ENCODE data around the gene DIP2A.
"Not testable (repeated sequence)": the region's sequence is repeated elsewhere in the genome, so short reads cannot be mapped to it uniquely, and the experiment has no call there.

DIP2A gene

DNA sequence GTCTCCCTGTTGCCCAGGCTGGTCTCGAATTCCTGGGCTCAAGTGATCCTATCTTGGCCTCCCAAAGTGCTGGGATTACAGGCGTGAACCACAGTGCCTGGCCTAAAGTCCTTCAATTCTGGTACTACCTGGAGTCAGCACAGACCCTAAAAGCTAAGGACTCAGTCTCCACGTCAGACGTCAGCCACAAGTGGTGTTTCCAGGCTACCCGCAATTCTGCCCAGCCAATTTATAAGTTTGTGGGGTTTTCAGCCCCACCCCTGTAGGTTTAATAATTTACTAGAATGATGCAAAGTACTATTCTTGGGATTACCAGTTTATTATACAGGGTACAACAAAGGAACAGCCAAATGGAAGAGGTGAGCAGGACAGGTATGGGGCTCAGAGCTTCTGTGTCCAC, 10.6 kb upstream of the DIP2A start:
- in situ Hi-C loops (cut with MboI; ENCODE audit: low sequenced_read_pairs), result no loop called here

DNA sequence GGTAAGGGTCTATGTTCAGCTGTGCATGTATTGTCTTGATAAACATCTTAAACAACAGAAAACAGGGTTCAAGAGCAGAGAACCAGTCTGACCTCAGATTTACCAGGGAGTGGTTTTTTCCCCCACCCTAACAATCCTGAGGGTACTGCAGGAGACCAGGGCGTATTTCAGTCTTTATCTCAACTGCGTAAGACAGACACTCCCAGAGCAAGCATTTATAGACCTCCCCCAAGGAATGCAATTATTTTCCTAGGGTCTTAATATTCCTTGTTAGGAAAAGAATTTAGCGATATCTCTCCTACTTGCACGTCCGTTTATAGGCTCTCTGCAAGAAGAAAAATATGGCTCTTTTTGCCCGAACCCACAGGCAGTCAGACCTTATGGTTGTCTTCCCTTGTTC, 9.8 kb upstream of the DIP2A start:
- in situ Hi-C loops (cut with MboI; ENCODE audit: low sequenced_read_pairs), result not testable (repeated sequence)

- in situ Hi-C loops (cut with MboI; ENCODE audit: low sequenced_read_pairs), result no loop called here
Measured at GRCh38 chr21:46452710-46453109, 6.0 kb upstream of the DIP2A start.

DNA sequence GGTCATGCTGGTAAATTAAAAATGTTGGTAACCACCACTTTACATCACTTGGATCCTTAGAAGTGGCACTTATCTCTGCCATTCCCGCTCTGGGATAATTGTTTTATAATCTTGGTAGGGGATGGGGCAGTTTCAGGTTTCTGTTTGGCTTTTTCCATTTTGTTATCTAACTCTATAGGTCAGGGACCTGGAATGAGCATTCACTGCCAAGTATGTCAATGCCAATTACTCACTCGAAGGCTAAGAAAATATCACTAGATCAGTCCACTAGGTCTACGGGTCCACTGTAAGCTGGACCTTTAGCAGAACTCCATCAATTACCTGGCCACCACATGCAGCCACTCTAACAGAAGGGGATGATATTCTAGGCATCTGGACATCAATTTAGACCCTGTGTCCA, 4.5 kb upstream of the DIP2A start:
- in situ Hi-C loops (cut with MboI; ENCODE audit: low sequenced_read_pairs), result no loop called here

DNA sequence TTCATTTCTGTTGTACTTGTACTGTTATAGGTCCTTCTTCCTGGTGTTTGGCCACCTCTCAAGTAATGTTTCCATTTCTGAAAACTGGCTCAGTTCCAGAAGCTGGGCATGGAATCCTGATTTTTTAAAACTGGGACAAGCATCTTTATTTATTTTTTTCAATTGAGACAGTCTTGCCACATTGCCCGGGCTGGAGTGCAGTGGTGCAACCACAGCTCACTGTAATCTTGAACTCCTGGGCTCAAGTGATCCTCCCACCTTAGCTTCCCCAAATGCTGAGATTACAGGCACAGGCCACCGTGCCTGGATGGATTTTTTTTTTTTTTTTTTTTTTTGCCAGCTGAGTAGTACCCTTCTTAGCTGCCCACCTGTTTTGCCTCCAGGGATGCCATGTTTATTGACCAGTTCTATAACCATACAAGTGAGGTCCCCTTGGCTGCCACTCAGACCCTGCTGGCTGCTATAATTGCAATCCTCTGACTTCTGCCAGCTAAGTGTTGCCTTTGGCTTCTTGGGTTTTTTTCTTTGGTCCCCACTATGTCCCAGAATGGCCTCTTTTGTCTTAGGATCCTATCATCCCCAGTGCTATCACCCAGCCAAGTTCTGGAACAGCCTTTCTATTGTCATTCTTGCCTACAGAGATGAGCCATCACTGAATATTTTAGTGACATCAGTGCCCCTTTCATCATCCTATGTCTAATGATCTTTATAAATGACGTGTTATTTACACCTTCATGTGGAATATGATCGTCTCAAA, 3.9 kb upstream of the DIP2A start:
- in situ Hi-C loops (cut with MboI; ENCODE audit: low sequenced_read_pairs), result no loop called here

- in situ Hi-C loops (cut with MboI; ENCODE audit: low sequenced_read_pairs), result no loop called here
Measured at GRCh38 chr21:46455575-46456385, 2.9 kb upstream of the DIP2A start.

DNA sequence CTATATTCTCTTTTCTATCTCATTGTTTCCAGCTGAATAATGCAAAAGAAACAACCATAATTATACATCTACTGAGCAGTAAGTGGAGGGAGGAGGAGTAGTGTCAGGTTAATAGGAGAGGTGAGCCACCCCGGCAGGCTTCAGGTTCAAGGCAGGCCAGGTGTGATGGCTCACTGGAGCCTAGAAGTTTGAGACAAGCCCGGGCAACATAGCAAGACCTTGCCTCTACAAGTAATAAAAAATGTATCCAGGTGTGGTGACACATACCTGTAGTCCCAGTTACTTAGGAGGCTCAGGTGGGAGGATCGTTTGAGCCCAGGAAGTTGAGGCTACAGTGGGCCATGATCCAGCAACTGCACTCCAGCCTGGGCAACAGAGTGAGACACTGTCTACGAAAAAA, 1.9 kb upstream of the DIP2A start:
- in situ Hi-C loops (cut with MboI; ENCODE audit: low sequenced_read_pairs), result no loop called here

GRCh38 chr21:46457801-46458314, 833 bp upstream of the DIP2A start:
- in situ Hi-C loops (cut with MboI; ENCODE audit: low sequenced_read_pairs), result no loop called here

- in situ Hi-C loops (cut with MboI; ENCODE audit: low sequenced_read_pairs), result no loop called here
Measured at GRCh38 chr21:46459024-46459355, 299 bp downstream of the DIP2A start.

DNA sequence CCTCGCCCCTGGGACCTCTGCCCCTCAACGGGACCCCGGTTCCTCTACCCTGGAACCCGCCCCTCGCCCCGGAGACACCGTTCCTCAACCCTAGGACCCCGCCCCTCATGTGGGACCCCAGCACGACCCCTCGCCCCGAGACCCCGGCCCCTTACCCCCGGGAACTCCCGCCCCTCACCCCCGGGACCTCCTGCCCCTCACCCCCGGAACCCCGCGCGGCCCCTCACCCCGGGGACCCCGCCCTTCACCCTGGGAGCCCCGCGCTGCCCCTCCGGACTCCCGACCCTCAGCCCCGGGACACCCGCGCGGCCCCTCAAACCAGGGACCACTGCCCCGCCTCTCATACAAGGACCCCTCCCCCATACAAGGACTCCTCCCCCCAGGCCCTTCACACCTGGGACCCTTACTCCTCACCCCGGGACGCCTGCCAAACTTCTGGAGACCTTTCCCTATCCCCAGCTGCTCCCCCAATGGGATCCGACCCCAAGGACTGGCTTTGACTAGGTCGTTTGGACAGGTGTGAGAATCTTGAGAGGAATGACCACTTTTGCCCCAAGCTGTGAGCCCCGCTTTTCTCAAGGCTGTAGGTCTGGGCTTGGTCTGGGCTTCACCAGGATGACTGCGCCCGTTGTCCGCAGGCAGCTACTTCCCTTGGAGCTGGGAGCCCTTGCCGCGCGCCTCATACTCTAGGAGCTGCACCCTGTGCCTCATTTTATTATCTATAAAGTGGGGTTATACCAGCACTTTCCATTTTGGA, 843 bp downstream of the DIP2A start:
- in situ Hi-C loops (cut with MboI; ENCODE audit: low sequenced_read_pairs), result no loop called here

GRCh38 chr21:46461909-46462308, 3.2 kb downstream of the DIP2A start:
- in situ Hi-C loops (cut with MboI; ENCODE audit: low sequenced_read_pairs), result no loop called here

GRCh38 chr21:46465153-46465552, 6.5 kb downstream of the DIP2A start:
- in situ Hi-C loops (cut with MboI; ENCODE audit: low sequenced_read_pairs), result not testable (repeated sequence)

DNA sequence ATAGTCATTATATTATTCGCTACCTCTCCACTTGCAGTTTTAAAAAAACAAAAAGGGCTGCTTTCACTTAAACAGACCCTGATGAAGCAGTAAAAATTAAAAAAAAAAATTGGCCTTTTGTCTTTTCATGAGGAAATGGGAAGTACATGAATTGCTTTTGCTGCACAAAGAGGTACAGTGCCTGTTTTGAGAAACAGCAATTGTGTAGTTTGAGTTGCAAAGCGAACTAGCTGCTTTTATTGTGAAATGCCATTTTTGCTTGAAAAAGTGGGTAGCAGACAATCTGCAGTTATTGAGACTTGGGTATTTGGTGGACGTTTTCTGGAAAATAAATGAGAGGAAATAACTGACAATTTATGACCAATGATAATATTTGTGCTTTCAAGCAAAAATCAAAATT, 7.0 kb downstream of the DIP2A start:
- in situ Hi-C loops (cut with MboI; ENCODE audit: low sequenced_read_pairs), result no loop called here

- in situ Hi-C loops (cut with MboI; ENCODE audit: low sequenced_read_pairs), result no loop called here
Measured at GRCh38 chr21:46468108-46468774, 9.6 kb downstream of the DIP2A start.

- in situ Hi-C loops (cut with MboI; ENCODE audit: low sequenced_read_pairs), result no loop called here
Measured at GRCh38 chr21:46469275-46469674, 10.6 kb downstream of the DIP2A start.

DNA sequence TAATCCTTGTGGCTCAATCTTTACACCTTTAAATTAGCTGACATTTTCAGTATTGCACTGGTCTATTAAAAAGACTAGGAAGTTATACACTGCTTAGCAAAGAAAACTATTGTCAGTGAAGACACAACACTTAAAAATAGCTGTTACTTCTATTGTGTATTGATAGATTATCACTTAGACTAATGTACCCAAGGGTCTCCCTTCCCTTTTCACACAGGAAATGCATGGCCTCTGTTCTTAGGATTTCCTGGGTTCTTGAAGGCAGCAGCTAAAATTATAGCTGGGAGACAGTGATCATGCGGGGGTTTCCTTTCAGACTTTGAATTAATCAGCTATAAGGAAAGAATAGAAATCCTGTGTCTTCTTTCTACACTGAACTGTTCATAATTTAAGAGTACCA, 12.8 kb downstream of the DIP2A start:
- in situ Hi-C loops (cut with MboI; ENCODE audit: low sequenced_read_pairs), result no loop called here

DNA sequence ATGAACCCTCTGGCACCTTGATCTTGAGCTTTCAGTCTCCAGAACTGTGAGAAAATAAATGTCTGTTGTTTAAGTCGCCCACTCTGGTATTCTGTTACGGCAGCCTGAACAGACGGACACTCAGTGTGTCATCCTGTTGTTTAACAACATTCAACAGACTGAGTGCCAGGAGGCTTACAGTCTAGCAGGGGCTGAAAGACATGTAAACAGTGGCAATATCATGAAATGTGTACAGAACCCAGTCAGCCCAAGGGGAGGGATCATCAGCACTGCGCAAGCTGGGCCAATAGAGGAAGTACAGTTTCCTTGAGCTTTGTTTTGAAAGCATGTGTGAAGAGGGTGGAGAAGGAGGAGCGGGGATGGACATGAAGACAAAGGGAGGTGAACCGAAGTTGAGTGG, 13.6 kb downstream of the DIP2A start:
- in situ Hi-C loops (cut with MboI; ENCODE audit: low sequenced_read_pairs), result no loop called here

DNA sequence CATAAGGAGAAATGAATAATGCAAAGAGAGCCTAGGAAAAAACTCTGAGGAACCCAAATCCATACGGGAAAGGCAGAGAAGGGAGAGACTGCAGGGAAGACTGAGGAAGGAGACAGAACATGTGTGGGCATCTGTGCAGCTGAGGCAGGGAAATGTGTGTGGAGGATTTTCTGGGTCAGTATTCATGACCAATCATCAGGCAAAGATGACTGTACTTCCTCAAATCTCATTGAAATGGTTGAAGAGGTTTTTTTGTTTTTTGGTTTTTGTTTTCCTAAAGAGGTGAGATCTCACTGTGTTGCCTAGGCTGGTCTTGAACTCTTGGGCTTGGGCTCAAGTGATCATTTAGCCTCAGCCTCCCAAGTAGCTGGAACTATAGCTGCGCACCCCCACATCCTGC, 15.7 kb downstream of the DIP2A start:
- in situ Hi-C loops (cut with MboI; ENCODE audit: low sequenced_read_pairs), result no loop called here

GRCh38 chr21:46475296-46475695, 16.6 kb downstream of the DIP2A start:
- in situ Hi-C loops (cut with MboI; ENCODE audit: low sequenced_read_pairs), result no loop called here

DNA sequence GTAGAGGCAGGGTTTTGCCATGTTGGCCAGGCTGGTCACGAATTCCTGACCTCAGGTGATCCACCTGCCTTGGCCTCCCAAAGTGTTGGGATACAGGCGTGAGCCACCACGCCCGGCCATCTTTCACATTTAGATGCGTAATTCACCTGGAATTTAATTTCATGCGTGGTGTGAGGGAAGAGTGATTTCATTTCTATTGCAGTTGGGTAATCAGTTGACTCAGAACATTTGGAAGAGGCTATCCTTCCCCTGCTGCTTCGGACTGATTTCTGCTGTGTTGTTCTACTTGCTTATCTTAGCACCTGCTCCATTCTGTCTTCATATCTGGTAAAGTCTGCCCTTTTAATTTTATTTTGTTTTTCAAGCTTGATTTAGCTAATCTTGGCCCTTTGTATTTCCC, 19.1 kb downstream of the DIP2A start:
- in situ Hi-C loops (cut with MboI; ENCODE audit: low sequenced_read_pairs), result no loop called here

DNA sequence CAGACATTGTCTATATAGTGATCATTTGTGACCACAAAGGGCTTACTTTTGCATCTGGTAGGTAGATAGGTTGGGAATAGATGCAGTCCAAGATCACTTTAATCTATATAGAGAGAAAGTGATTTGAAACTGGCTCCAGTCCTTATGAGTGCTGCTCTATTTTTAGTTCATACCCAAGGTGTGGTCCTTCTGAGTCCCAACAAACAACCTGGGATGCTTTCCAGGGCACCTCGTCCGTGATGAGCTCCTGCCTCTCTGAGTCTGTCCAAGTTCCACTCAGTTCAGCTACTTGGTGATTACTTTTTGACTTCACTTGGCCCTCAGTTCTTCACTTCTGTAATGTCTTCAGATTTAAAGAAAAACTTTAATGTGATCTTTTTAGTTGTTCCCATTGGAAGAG, 20.2 kb downstream of the DIP2A start:
- in situ Hi-C loops (cut with MboI; ENCODE audit: low sequenced_read_pairs), result no loop called here

Measured in HL-60/S4 treated with phorbol 12-myristate 13-acetate at 8.2 ng/mL for 4 days and 3 days (cell line).